Measurements from ENCODE around the gene ACOT4. TPM values are rescaled to one million over a fixed set of nuclear protein-coding genes. Genes with fewer than 3 reads are reported as not detected.
A peak's percentile ranks its signal among the peaks of the same experiment; 100 is the strongest.

Gene ACOT4
- total and polyA plus RNA-seq, 2 of the 8 experiments (the other 6 are each of a cell fraction or from before 2014, with no cell fraction given), result 0.80 to 1.1 TPM

DNA sequence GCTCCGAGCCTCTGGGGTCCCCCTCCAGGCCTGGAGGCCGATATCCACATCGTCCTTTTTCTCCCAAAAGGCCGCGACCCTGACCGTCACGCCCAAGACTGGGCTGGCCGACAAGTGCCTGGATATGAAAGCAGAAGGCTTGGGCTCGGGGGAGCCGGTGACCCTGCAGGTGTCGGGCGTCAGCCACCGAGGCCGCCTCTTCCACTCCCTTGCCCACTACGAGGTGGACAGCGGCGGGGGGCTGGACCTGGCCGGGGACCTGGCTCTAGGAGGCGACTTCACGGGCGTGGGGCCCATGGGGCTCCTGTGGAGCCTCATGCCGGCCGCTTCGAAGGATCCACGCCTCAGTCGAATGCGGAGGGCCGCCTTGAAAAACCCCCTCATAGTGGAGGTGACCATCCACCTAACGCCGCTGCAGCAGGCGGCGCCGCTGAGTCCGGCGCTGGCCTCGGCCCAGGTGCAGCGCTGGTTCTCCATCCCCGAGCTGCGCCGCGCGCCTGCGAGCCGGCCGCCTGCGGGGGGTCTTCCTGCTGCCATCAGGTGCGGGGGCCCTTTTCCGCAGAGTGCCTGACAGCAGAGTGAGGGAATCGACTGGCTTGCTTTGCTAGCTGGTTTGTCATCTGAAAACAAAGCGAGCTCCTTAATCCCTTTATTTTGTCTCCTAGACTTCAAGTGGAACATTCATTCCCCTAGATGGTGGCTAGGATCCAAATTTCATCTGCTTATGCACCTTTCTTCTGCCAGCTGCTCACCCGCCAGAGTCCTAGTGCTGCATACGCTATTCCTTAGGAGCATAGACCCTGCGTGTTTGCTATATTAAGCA lies 42.5 kb downstream of the ACOT4 start:
- Histone ChIP-seq H3K4me3 (ENCODE audit: extremely low read depth in 1 of 4, insufficient read depth in 2 of 4, low read depth in 3 of 4, low read length in 4 of 4) (peak overlapping the region; percentile 31 to 65 (median 58)), H2BK12ac (ENCODE audit: low read depth, low read length) (peak overlapping the region; percentile 84; the same call in 1 of the 2 replicates), H3K27me3 (replicated peaks in 1 of 4; ENCODE audit: control insufficient read depth in 3 of 4, extremely low read depth in 1 of 4, insufficient read depth in 3 of 4, low read length in 3 of 4) (no peaks in the 10 kb centered on the region), H4K20me1 (replicated peaks in 1 of 2; ENCODE audit: control insufficient read depth in 1 of 2, insufficient read depth in 2 of 2, low read length in 2 of 2) (no peaks in the 10 kb centered on the region), H3K27ac (ENCODE audit: low read depth, low read length) (no peak overlapping the region; the same call in 1 of the 2 replicates), H3K4me2 (ENCODE audit: insufficient read depth in 1 of 2, low read depth in 2 of 2, low read length in 2 of 2) (peak overlapping the region; percentile 68 to 83), H3K79me2 (ENCODE audit: control insufficient read depth in 1 of 2, insufficient read depth in 2 of 2, low read length in 2 of 2) (no peaks in the 10 kb centered on the region), H2BK20ac (ENCODE audit: low read length) (peak overlapping the region; percentile 62; the same call in 1 of the 2 replicates), H3K23me2 (ENCODE audit: low read depth, low read length) (peaks cover 7% of the 10 kb centered on the region; the same call in 1 of the 2 replicates), H4K8ac (ENCODE audit: extremely low read depth, insufficient read depth, low read length) (peak overlapping the region; percentile 84), H3K36me3 (ENCODE audit: control insufficient read depth in 2 of 4, insufficient read depth in 4 of 4, low read length in 3 of 4) (no peaks in the 10 kb centered on the region), H3K14ac (ENCODE audit: insufficient read length) (no peak overlapping the region), H3K23ac (ENCODE audit: insufficient read length) (no peak overlapping the region), H3K56ac (replicated peaks; ENCODE audit: insufficient read length, low read depth, low read length) (peak overlapping the region; percentile 86), H3K18ac (ENCODE audit: extremely low read depth, low read length) (peak overlapping the region; percentile 81), H3K4me1 (replicated peaks in 1 of 4; ENCODE audit: control insufficient read depth in 3 of 4, insufficient read depth in 4 of 4, low read length in 3 of 4) (peaks cover 0 to 5% (median 1%) of the 10 kb centered on the region in 4 experiments; a peak in 4 of 7 replicates), H4K5ac (ENCODE audit: insufficient read length, low read depth, low read length) (peak overlapping the region; percentile 7), H2BK15ac (ENCODE audit: low read length) (peak overlapping the region; percentile 61; the same call in 1 of the 2 replicates), H4K91ac (replicated peaks; ENCODE audit: insufficient read length, low read length) (peak overlapping the region; percentile 97), H2BK5ac (ENCODE audit: low read depth, low read length) (peak overlapping the region; percentile 86; the same call in 1 of the 2 replicates), H3K79me1 (ENCODE audit: low read depth, low read length) (no peaks in the 10 kb centered on the region), H2AFZ (ENCODE audit: low read length) (peak overlapping the region; percentile 45; the same call in 1 of the 2 replicates), H3K4ac (replicated peaks; ENCODE audit: insufficient read length, low read depth, low read length) (no peak overlapping the region), H2AK5ac (ENCODE audit: low read depth, low read length) (no peak overlapping the region), H2BK120ac (replicated peaks; ENCODE audit: low read depth, low read length) (peak overlapping the region; percentile 77), H3K9ac (replicated peaks in 1 of 4; ENCODE audit: extremely low read depth in 1 of 4, low read depth in 3 of 4, low read length in 3 of 4) (peak overlapping the region in 3 of 4 experiments; percentile 40 to 58 (median 45); a peak in 5 of 7 replicates), H3K9me3 (ENCODE audit: insufficient read depth in 2 of 2, low read depth in 1 of 2, low read length in 1 of 2) (no peaks in the 10 kb centered on the region)
- POLR2A ChIA-PET (ENCODE audit: partially characterized antibody), result interaction anchor here (0.6 to 1.1 kb wide), 6 partner anchors 8 to 104 kb away, joined by 3 to 4 read pairs (median 3); partner anchors contain the start of genes ACOT2 and DNAL1
- peak; percentile 66 to 93 for DNase-seq (ENCODE audit: low read depth in 1 of 2, low spot score in 2 of 2)
- CTCF ChIA-PET (ENCODE audit: partially characterized antibody), result interaction anchor here (0.6 to 6.5 kb wide), 20 partner anchors 12 to 674 kb away, joined by 3 to 52 read pairs (median 4); partner anchors contain the start of genes ACOT2 and ACOT6
- FAIRE-seq, result peak; percentile 36
- 6% methylated on average over 52 of the region's 53 CpGs; no CpG with 5 or more reads in 1 of the 2 experiments for WGBS, 2 experiments (ENCODE audit: extremely low coverage in 1 of 2, insufficient coverage in 1 of 2, insufficient read length in 1 of 2, insufficient replicate concordance in 2 of 2, low coverage in 1 of 2, low lambda C conversion rate in 2 of 2, missing lambda C conversion rate in 1 of 2)

All from H1 (cell line).